T-helper 1 cell (primary cell): Measurements from ENCODE around the gene CERS4.
"Not testable (repeated sequence)": the region's sequence is repeated elsewhere in the genome, so short reads cannot be mapped to it uniquely, and the experiment has no call there.

ENCODE experiments used
- DNase-seq, 5 donors: peaks; one replicate each; pipeline ENCODE4 v3.0.0-alpha.2; 2012 to 2020

CERS4 gene

GRCh38 chr19:8209462-8210378 lies 550 bp downstream of the CERS4 start:
- DNase-seq, result peak; percentile 70 to 80 (median 76)

- no peak for DNase-seq
These were observed 1.4 kb downstream of the CERS4 start for GRCh38 chr19:8210421-8211101.

GRCh38 chr19:8212212-8212611 lies 3.0 kb downstream of the CERS4 start:
- no peak for DNase-seq

GRCh38 chr19:8212916-8213315 lies 3.7 kb downstream of the CERS4 start:
- DNase-seq, result no peak

- DNase-seq, result no peak
These were observed 4.9 kb downstream of the CERS4 start for GRCh38 chr19:8213827-8214672.

GRCh38 chr19:8214802-8215201 lies 5.6 kb downstream of the CERS4 start:
- DNase-seq, result no peak

- no peak for DNase-seq
These were observed 6.6 kb downstream of the CERS4 start for GRCh38 chr19:8215783-8216182.

GRCh38 chr19:8216357-8216756 lies 7.2 kb downstream of the CERS4 start:
- no peak for DNase-seq

- not testable (repeated sequence) for DNase-seq
These were observed 9.0 kb downstream of the CERS4 start for GRCh38 chr19:8218127-8218526.

- no peak for DNase-seq
These were observed 11.3 kb downstream of the CERS4 start for GRCh38 chr19:8220481-8220880.

GRCh38 chr19:8221161-8221560 lies 12.0 kb downstream of the CERS4 start:
- DNase-seq, result no peak

- DNase-seq, result not testable (repeated sequence)
These were observed 14.3 kb downstream of the CERS4 start for GRCh38 chr19:8223442-8223841.

- DNase-seq, result no peak
These were observed 15.4 kb downstream of the CERS4 start for GRCh38 chr19:8224394-8225145.

- DNase-seq, result no peak
These were observed 22.0 kb downstream of the CERS4 start for GRCh38 chr19:8231073-8231604.

- no peak for DNase-seq
These were observed 24.2 kb downstream of the CERS4 start for GRCh38 chr19:8233370-8233769.

- DNase-seq, result no peak
These were observed 27.9 kb downstream of the CERS4 start for GRCh38 chr19:8237026-8237425.

GRCh38 chr19:8238251-8238650 lies 29.1 kb downstream of the CERS4 start:
- no peak for DNase-seq

GRCh38 chr19:8239528-8240273 lies 30.5 kb downstream of the CERS4 start:
- DNase-seq, result no peak

- DNase-seq, result peak in 2 of 5 donors; percentile 18 to 34
These were observed 31.4 kb downstream of the CERS4 start for GRCh38 chr19:8240274-8241229.

GRCh38 chr19:8241646-8242045 lies 32.5 kb downstream of the CERS4 start:
- no peak for DNase-seq
